ENCODE measurements around the gene DENND1A. TPM values are rescaled to one million over a fixed set of nuclear protein-coding genes. Genes with fewer than 3 reads are reported as not detected.

The DENND1A gene
- total and polyA plus RNA-seq, 2 of the 13 experiments (the other 11 are each of a cell fraction or from before 2014, with no cell fraction given) = 14.8 to 30.1 TPM

DNA sequence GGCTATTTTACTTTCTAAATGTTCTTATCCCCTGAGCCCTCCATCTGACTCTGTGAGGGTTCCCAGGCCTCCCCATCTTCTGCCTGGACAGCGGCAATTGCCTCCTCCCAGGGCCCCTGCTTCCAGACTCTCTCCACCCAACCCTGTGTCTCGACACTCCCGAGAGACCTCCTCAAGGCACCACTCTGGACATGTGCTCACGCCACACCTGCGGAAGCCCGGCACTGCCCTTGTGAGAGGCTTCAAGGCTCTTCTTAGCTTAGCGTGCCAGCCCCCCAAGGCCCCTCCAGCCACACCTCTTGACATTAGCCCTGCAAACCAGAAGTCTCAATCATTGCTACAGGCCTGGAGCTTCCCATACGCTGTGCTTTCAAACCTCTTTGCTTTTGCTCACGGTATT, 449.8 kb downstream of the DENND1A start:
- no peak overlapping the region for H3K9ac ChIP-seq (ENCODE audit: insufficient read depth, low read depth, low read length)
- peaks cover 60% of the 10 kb centered on the region for H3K4me1 ChIP-seq (ENCODE audit: insufficient read depth, low read length)
- no peaks in the 10 kb centered on the region for H3K79me2 ChIP-seq (ENCODE audit: insufficient read depth, low read length)
- ATAC-seq = no peak
- in situ Hi-C loops (cut with HindIII; ENCODE audit: extremely low pct_ligation_motif_present, low pct_unique_long_range_greater_than_20kb) = no loop called here
- H3K27me3 ChIP-seq (ENCODE audit: control insufficient read depth in 1 of 2, insufficient read depth in 2 of 2, low read length in 2 of 2) = no peaks in the 10 kb centered on the region
- H3K36me3 ChIP-seq (replicated peaks in 1 of 2; ENCODE audit: control insufficient read depth in 1 of 2, insufficient read depth in 2 of 2, low read length in 2 of 2) = no peaks in the 10 kb centered on the region; a peak in 1 of 5 replicates
- WGBS (ENCODE audit: low lambda C conversion rate) = 98% methylated on average over 9 of the region's 9 CpGs
- H3K9me3 ChIP-seq (ENCODE audit: low read length) = no peaks in the 10 kb centered on the region
- H2AFZ ChIP-seq (ENCODE audit: low read length) = no peak overlapping the region
- ChIA-PET POLR2A (interaction anchor here (3.0 kb wide), 1 partner anchor 10 kb away, joined by 10 read pairs; no protein-coding TSS in a partner anchor), CTCF (ENCODE audit: low intra/inter-chr PET ratio, low total read pairs) (no interaction called here)
- no peak for FAIRE-seq
- intact Hi-C loops (cut with micrococcal nuclease; ENCODE audit: unreplicated experiment) = no loop called here
- TF ChIP-seq, protein P1, sequence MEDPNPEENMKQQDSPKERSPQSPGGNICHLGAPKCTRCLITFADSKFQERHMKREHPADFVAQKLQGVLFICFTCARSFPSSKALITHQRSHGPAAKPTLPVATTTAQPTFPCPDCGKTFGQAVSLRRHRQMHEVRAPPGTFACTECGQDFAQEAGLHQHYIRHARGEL (CRISPR knock-in tag; IDR thresholded peaks at IDR 0.05) = no peak
- no peak for TF ChIP-seq RAD51 (IDR thresholded peaks at IDR 0.05; ENCODE audit: borderline replicate concordance)
- no peak for TF ChIP-seq ZNF124 (CRISPR knock-in tag; IDR thresholded peaks at IDR 0.05)
- TF ChIP-seq RNF2 (conservative IDR thresholded peaks at IDR 0.05; ENCODE audit: low read depth) = no peak
- H3K4me3 ChIP-seq (replicated peaks in 1 of 3; ENCODE audit: insufficient read depth in 1 of 3, low read depth in 2 of 3, low read length in 3 of 3) = no peak overlapping the region
- no peak for DNase-seq (ENCODE audit: low spot score)
- H3K4me2 ChIP-seq (ENCODE audit: low read depth, low read length) = no peak overlapping the region
- no peaks in the 10 kb centered on the region for H4K20me1 ChIP-seq (ENCODE audit: insufficient read depth, low read length)
- no TSS peak for BruUV-seq (replicated peaks)
- no peak overlapping the region for H3K27ac ChIP-seq (ENCODE audit: extremely low read length, insufficient read depth, low read length)

- ATAC-seq = no peak
- H3K9ac ChIP-seq (ENCODE audit: insufficient read depth, low read depth, low read length) = no peak overlapping the region
- intact Hi-C loops (cut with micrococcal nuclease; ENCODE audit: unreplicated experiment) (no loop called here), in situ Hi-C loops (cut with HindIII; ENCODE audit: extremely low pct_ligation_motif_present, low pct_unique_long_range_greater_than_20kb) (no loop called here)
- no peak overlapping the region for H3K4me3 ChIP-seq (replicated peaks in 1 of 3; ENCODE audit: insufficient read depth in 1 of 3, low read depth in 2 of 3, low read length in 3 of 3)
- no peak overlapping the region for H3K27ac ChIP-seq (ENCODE audit: extremely low read length, insufficient read depth, low read length)
- no peak for DNase-seq (ENCODE audit: low spot score)
- H3K79me2 ChIP-seq (ENCODE audit: insufficient read depth, low read length) = no peaks in the 10 kb centered on the region
- peaks cover 50% of the 10 kb centered on the region for H3K4me1 ChIP-seq (ENCODE audit: insufficient read depth, low read length)
- peak; percentile 70 for TF ChIP-seq BHLHE40 (IDR thresholded peaks at IDR 0.05; ENCODE audit: low read length)
- peak; percentile 46; the same call in 1 of the 2 replicates for TF ChIP-seq HNF4A (CRISPR knock-in tag; IDR thresholded peaks at IDR 0.05)
- TF ChIP-seq MEIS2 (CRISPR knock-in tag; IDR thresholded peaks at IDR 0.05) = no peak
- WGBS (ENCODE audit: low lambda C conversion rate) = 64% methylated on average over 5 of the region's 5 CpGs
- no TSS peak for BruUV-seq (replicated peaks)
- ChIA-PET POLR2A (interaction anchor here (3.0 kb wide), 1 partner anchor 9 kb away, joined by 10 read pairs; no protein-coding TSS in a partner anchor), CTCF (ENCODE audit: low intra/inter-chr PET ratio, low total read pairs) (no interaction called here)
- no peak overlapping the region for H2AFZ ChIP-seq (ENCODE audit: low read length)
- H3K27me3 ChIP-seq (ENCODE audit: control insufficient read depth in 1 of 2, insufficient read depth in 2 of 2, low read length in 2 of 2) = no peaks in the 10 kb centered on the region
- no peak overlapping the region for H3K4me2 ChIP-seq (ENCODE audit: low read depth, low read length)
- H4K20me1 ChIP-seq (ENCODE audit: insufficient read depth, low read length) = no peaks in the 10 kb centered on the region
- FAIRE-seq = no peak
- H3K9me3 ChIP-seq (ENCODE audit: low read length) = no peaks in the 10 kb centered on the region
- H3K36me3 ChIP-seq (replicated peaks in 1 of 2; ENCODE audit: control insufficient read depth in 1 of 2, insufficient read depth in 2 of 2, low read length in 2 of 2) = no peaks in the 10 kb centered on the region; a peak in 1 of 5 replicates
Observed at GRCh38 chr9:123478967-123479602, 450.8 kb downstream of the DENND1A start.
